Stimulated activated memory B cell treated with anti-CD40 and anti-IgM and Interleukin-4, amounts not matched to agents 10 μg/mL and 1 μg/mL and 100 μg/mL, for 72 hours (primary cell): ENCODE measurements around the gene CNOT6L.
A peak's percentile ranks its signal among the peaks of the same experiment; 100 is the strongest.
"Not testable (repeated sequence)": the region's sequence is repeated elsewhere in the genome, so short reads cannot be mapped to it uniquely, and the experiment has no call there.

Experiments used
- ATAC-seq: fragments of 150-1000 bp; cut with Tn5 transposase; 2 replicates; pipeline ENCODE4 v1.10.0; 2021
- H3K27ac Mint-ChIP-seq: one replicate; pipeline ENCODE4 v1.8.0; 2022; ENCODE audit warnings: mild to moderate bottlenecking, mixed read lengths
- H3K27me3 Mint-ChIP-seq: one replicate; pipeline ENCODE4 v1.8.0; 2022; ENCODE audit warnings: mixed read lengths
- H3K36me3 Mint-ChIP-seq: one replicate; pipeline ENCODE4 v1.8.0; 2022; ENCODE audit warnings: mixed read lengths
- H3K4me1 Mint-ChIP-seq: one replicate; pipeline ENCODE4 v1.8.0; 2022; ENCODE audit warnings: mixed read lengths
- H3K4me3 Mint-ChIP-seq: one replicate; pipeline ENCODE4 v1.8.0; 2022; ENCODE audit warnings: mild to moderate bottlenecking, moderate library complexity, mixed read lengths
- H3K9me3 Mint-ChIP-seq: one replicate; pipeline ENCODE4 v1.8.0; 2022; ENCODE audit warnings: mixed read lengths

CNOT6L gene

GRCh38 chr4:77818602-77819403, at the start of gene CNOT6L:
Gene CNOT6L, minus strand, starts transcription at chr4:77819368. Its CDS starts 60 bp downstream, at chr4:77819308.
- Mint-ChIP-seq H3K27me3 (no peaks in the 10 kb centered on the region), H3K27ac (peak within 1 kb of the TSS; percentile 93), H3K4me3 (peak within 1 kb of the TSS; percentile 100), H3K9me3 (no peaks in the 10 kb centered on the region), H3K36me3 (peaks cover 6% of the 10 kb centered on the region), H3K4me1 (peaks cover 51% of the 10 kb centered on the region)
- ATAC-seq = peak; percentile 57

GRCh38 chr4:77865259-77865658, 46.1 kb upstream of the CNOT6L start:
- no peak overlapping the region for H3K27ac Mint-ChIP-seq

GRCh38 chr4:77863341-77863740, 44.2 kb upstream of the CNOT6L start:
- peak overlapping the region; percentile 90 for H3K4me3 Mint-ChIP-seq
- H3K9me3 Mint-ChIP-seq, H3K27me3 Mint-ChIP-seq: not testable (repeated sequence)
- peaks cover 56% of the 10 kb centered on the region for H3K4me1 Mint-ChIP-seq
- peak; percentile 2 for ATAC-seq
- peak overlapping the region; percentile 94 for H3K27ac Mint-ChIP-seq
- H3K36me3 Mint-ChIP-seq = peaks cover 27% of the 10 kb centered on the region

More at GRCh38 chr4:77865259-77865658, 46.1 kb upstream of the CNOT6L start:
- Mint-ChIP-seq H3K9me3 (no peaks in the 10 kb centered on the region), H3K4me1 (peaks cover 67% of the 10 kb centered on the region), H3K27me3 (no peaks in the 10 kb centered on the region), H3K4me3 (no peak overlapping the region), H3K36me3 (peaks cover 38% of the 10 kb centered on the region)
- ATAC-seq = no peak

- peak within 1 kb of the TSS; percentile 90 for H3K4me3 Mint-ChIP-seq
- peak within 1 kb of the TSS; percentile 94 for H3K27ac Mint-ChIP-seq
- peaks cover 54% of the 10 kb centered on the region for H3K4me1 Mint-ChIP-seq
- peak; percentile 95 for ATAC-seq
- H3K36me3 Mint-ChIP-seq = peaks cover 21% of the 10 kb centered on the region
- no peaks in the 10 kb centered on the region for H3K9me3 Mint-ChIP-seq
- H3K27me3 Mint-ChIP-seq = no peaks in the 10 kb centered on the region
Measured at GRCh38 chr4:77862478-77863216, 43.5 kb upstream of the CNOT6L start, which contains the start of gene MRPL1. Gene MRPL1, plus strand, starts transcription at chr4:77862830. Its CDS starts 19 bp downstream, at chr4:77862849.

- peaks cover 10% of the 10 kb centered on the region for H3K36me3 Mint-ChIP-seq
- H3K27me3 Mint-ChIP-seq = no peaks in the 10 kb centered on the region
- H3K9me3 Mint-ChIP-seq = no peaks in the 10 kb centered on the region
- ATAC-seq = no peak
- H3K4me1 Mint-ChIP-seq = peaks cover 55% of the 10 kb centered on the region
- peak overlapping the region; percentile 94 for H3K27ac Mint-ChIP-seq
- H3K4me3 Mint-ChIP-seq = peak overlapping the region; percentile 90
Measured at GRCh38 chr4:77861495-77861894, 42.3 kb upstream of the CNOT6L start.

GRCh38 chr4:77859256-77859655, 40.1 kb upstream of the CNOT6L start:
- Mint-ChIP-seq H3K4me1 (peaks cover 55% of the 10 kb centered on the region), H3K36me3 (no peaks in the 10 kb centered on the region), H3K27me3 (no peaks in the 10 kb centered on the region), H3K27ac (no peak overlapping the region), H3K9me3 (no peaks in the 10 kb centered on the region), H3K4me3 (no peak overlapping the region)
- ATAC-seq = no peak

GRCh38 chr4:77856152-77856551, 37.0 kb upstream of the CNOT6L start:
- no peaks in the 10 kb centered on the region for H3K36me3 Mint-ChIP-seq
- H3K4me1 Mint-ChIP-seq = peaks cover 55% of the 10 kb centered on the region
- no peak for ATAC-seq
- peak overlapping the region; percentile 57 for H3K27ac Mint-ChIP-seq
- H3K27me3 Mint-ChIP-seq = no peaks in the 10 kb centered on the region
- no peaks in the 10 kb centered on the region for H3K9me3 Mint-ChIP-seq
- no peak overlapping the region for H3K4me3 Mint-ChIP-seq

GRCh38 chr4:77854431-77855111, 35.4 kb upstream of the CNOT6L start:
- Mint-ChIP-seq H3K27me3 (no peaks in the 10 kb centered on the region), H3K36me3 (no peaks in the 10 kb centered on the region), H3K9me3 (no peaks in the 10 kb centered on the region), H3K4me3 (peak overlapping the region; percentile 33), H3K27ac (peak overlapping the region; percentile 84), H3K4me1 (peaks cover 51% of the 10 kb centered on the region)
- ATAC-seq = no peak

GRCh38 chr4:77852892-77853495, 33.8 kb upstream of the CNOT6L start:
- peak overlapping the region; percentile 84 for H3K27ac Mint-ChIP-seq
- no peaks in the 10 kb centered on the region for H3K27me3 Mint-ChIP-seq
- no peaks in the 10 kb centered on the region for H3K9me3 Mint-ChIP-seq
- H3K36me3 Mint-ChIP-seq = no peaks in the 10 kb centered on the region
- H3K4me3 Mint-ChIP-seq = peak overlapping the region; percentile 59
- peaks cover 46% of the 10 kb centered on the region for H3K4me1 Mint-ChIP-seq
- ATAC-seq = peak; percentile 98

- H3K27me3 Mint-ChIP-seq = no peaks in the 10 kb centered on the region
- H3K36me3 Mint-ChIP-seq = no peaks in the 10 kb centered on the region
- peaks cover 25% of the 10 kb centered on the region for H3K4me1 Mint-ChIP-seq
- no peak overlapping the region for H3K27ac Mint-ChIP-seq
- ATAC-seq = no peak
- H3K4me3 Mint-ChIP-seq = no peak overlapping the region
- no peaks in the 10 kb centered on the region for H3K9me3 Mint-ChIP-seq
Measured at GRCh38 chr4:77849278-77849965, 30.3 kb upstream of the CNOT6L start.

- Mint-ChIP-seq H3K27me3 (no peaks in the 10 kb centered on the region), H3K4me3 (no peak overlapping the region), H3K9me3 (no peaks in the 10 kb centered on the region), H3K4me1 (peaks cover 22% of the 10 kb centered on the region), H3K27ac (no peak overlapping the region), H3K36me3 (no peaks in the 10 kb centered on the region)
- no peak for ATAC-seq
Measured at GRCh38 chr4:77848508-77848907, 29.3 kb upstream of the CNOT6L start.

- H3K27me3 Mint-ChIP-seq = no peaks in the 10 kb centered on the region
- no peak overlapping the region for H3K4me3 Mint-ChIP-seq
- no peak for ATAC-seq
- H3K27ac Mint-ChIP-seq = no peak overlapping the region
- H3K36me3 Mint-ChIP-seq = no peaks in the 10 kb centered on the region
- H3K4me1 Mint-ChIP-seq = peaks cover 10% of the 10 kb centered on the region
- no peaks in the 10 kb centered on the region for H3K9me3 Mint-ChIP-seq
Measured at GRCh38 chr4:77845929-77846328, 26.8 kb upstream of the CNOT6L start.

GRCh38 chr4:77845400-77845799, 26.2 kb upstream of the CNOT6L start:
- no peak for ATAC-seq
- H3K4me1 Mint-ChIP-seq = peaks cover 10% of the 10 kb centered on the region
- no peaks in the 10 kb centered on the region for H3K36me3 Mint-ChIP-seq
- H3K27me3 Mint-ChIP-seq = no peaks in the 10 kb centered on the region
- H3K27ac Mint-ChIP-seq = no peak overlapping the region
- H3K9me3 Mint-ChIP-seq = no peaks in the 10 kb centered on the region
- no peak overlapping the region for H3K4me3 Mint-ChIP-seq

- no peaks in the 10 kb centered on the region for H3K27me3 Mint-ChIP-seq
- H3K36me3 Mint-ChIP-seq = no peaks in the 10 kb centered on the region
- H3K9me3 Mint-ChIP-seq = no peaks in the 10 kb centered on the region
- H3K4me1 Mint-ChIP-seq = peaks cover 10% of the 10 kb centered on the region
- H3K27ac Mint-ChIP-seq = peak overlapping the region; percentile 39
- H3K4me3 Mint-ChIP-seq = no peak overlapping the region
- no peak for ATAC-seq
Measured at GRCh38 chr4:77844363-77844762, 25.2 kb upstream of the CNOT6L start.
